GM12878 (cell line): ENCODE results near the gene PLA2G5. TPM values are rescaled to one million over a fixed set of nuclear protein-coding genes. Genes with fewer than 3 reads are reported as not detected.

Source experiments
- ATAC-seq: fragments of 200-7000 bp; cut with Tn5 transposase; 3 replicates; pipeline ENCODE4 v1.9.1; 2020; ENCODE audit warnings: mild to moderate bottlenecking, moderate library complexity
- BruUV-seq: library from RNA; stranded (reverse); fragments of 400-500 nt; replicated peaks from 2 replicates; lab custom pipeline; 2021; lab: Mats Ljungman, UMichigan
- CTCF ChIA-PET: fragments of 300-600 bp; sonication (Branson Sonifier 250); formaldehyde crosslinking; extraction: SDS; loops from one replicate; lab custom pipeline; 2021; ENCODE audit warnings: inconsistent platforms; lab: Yijun Ruan, JAX
- POLR2A ChIA-PET: fragments of 350-600 bp; formaldehyde crosslinking; extraction: SDS; loops from one replicate; lab custom pipeline; 2021; ENCODE audit warnings: inconsistent platforms; lab: Charles Lee
- RAD21 ChIA-PET: fragments of 300-600 bp; sonication (Branson Sonifier 250); formaldehyde crosslinking; loops from one replicate; lab custom pipeline; 2023; ENCODE audit warnings: antibody characterized with exemption; ENCODE audit not compliant: unreplicated experiment; lab: Charles Lee
- SMC1A ChIA-PET: fragments of 300-600 bp; sonication (Branson Sonifier 250); formaldehyde crosslinking; loops from one replicate; lab custom pipeline; 2023; ENCODE audit not compliant: unreplicated experiment, uncharacterized antibody; lab: Charles Lee
- DNase-seq: peaks from one replicate; pipeline ENCODE4 v3.0.0-alpha.2; 2011; ENCODE audit warnings: low read depth, low spot score
- FAIRE-seq: peaks from 3 replicates; lab custom pipeline; 2011; peaks lifted over from hg19 to GRCh38; lab: Jason Lieb, UNC
- H2AFZ ChIP-seq: 2 replicates; pipeline ENCODE4 v1.6.0; 2011; ENCODE audit warnings: low read depth, low read length, control low read depth; ENCODE audit not compliant: control insufficient read depth
- H3K27ac ChIP-seq: 2 replicates; pipeline ENCODE4 v1.5.1; 2011; ENCODE audit warnings: control low read depth; ENCODE audit not compliant: control insufficient read depth, insufficient read depth
- H3K27me3 ChIP-seq, 2 experiments: replicated peaks in 1 of 2; 2 replicates each; pipeline versions ENCODE4 v1.6.0 to v1.6.1; 2011; ENCODE audit warnings: low read length in 1 of 2; ENCODE audit not compliant: control insufficient read depth in 2 of 2, insufficient read depth in 2 of 2
- H3K36me3 ChIP-seq, 2 experiments: 2 replicates each; pipeline ENCODE4 v1.5.1; 2011; ENCODE audit warnings: low read length in 1 of 2; ENCODE audit not compliant: control insufficient read depth in 2 of 2, insufficient read depth in 2 of 2
- H3K4me1 ChIP-seq: 2 replicates; pipeline ENCODE4 v1.6.1; 2011; ENCODE audit warnings: mild to moderate bottlenecking, low read length, moderate library complexity, mixed read lengths; ENCODE audit not compliant: control insufficient read depth, insufficient read depth
- H3K4me2 ChIP-seq: 2 replicates; pipeline ENCODE4 v1.6.0; 2011; ENCODE audit warnings: control low read depth; ENCODE audit not compliant: control insufficient read depth, insufficient read depth
- H3K4me3 ChIP-seq: fragments of 200-600 bp; sonication (generic); 2 replicates; pipeline ENCODE4 v1.5.1; 2016
- H3K79me2 ChIP-seq: 2 replicates; pipeline ENCODE4 v1.6.0; 2011; ENCODE audit warnings: low read length; ENCODE audit not compliant: control insufficient read depth, insufficient read depth
- H3K9ac ChIP-seq: 2 replicates; pipeline ENCODE4 v1.8.0; 2011; ENCODE audit warnings: low read length, control low read depth, mixed read lengths; ENCODE audit not compliant: control insufficient read depth, insufficient read depth
- H3K9me3 ChIP-seq: replicated peaks from 3 replicates; pipeline ENCODE4 v1.5.1; 2011; ENCODE audit warnings: mild to moderate bottlenecking, low read length; ENCODE audit not compliant: control insufficient read depth, insufficient read depth
- H4K20me1 ChIP-seq: 2 replicates; pipeline ENCODE4 v1.6.0; 2011; ENCODE audit not compliant: control insufficient read depth, insufficient read depth
- ASH2L ChIP-seq: fragments of 300-600, 200-600 bp; sonication (generic); IDR thresholded peaks from 2 replicates; pipeline ENCODE4 v1.6.1; 2017; ENCODE audit warnings: low read depth, mild to moderate bottlenecking, borderline replicate concordance
- BACH1 ChIP-seq: fragments of 450-650 bp; IDR thresholded peaks from 2 replicates; pipeline ENCODE4 v1.6.1; 2017; ENCODE audit warnings: mild to moderate bottlenecking, borderline replicate concordance
- CBX5 ChIP-seq: sonication (generic); IDR thresholded peaks from 2 replicates; pipeline ENCODE4 v1.6.1; 2016; ENCODE audit warnings: low read depth, moderate library complexity, mild to moderate bottlenecking, inconsistent platforms
- FOS ChIP-seq: IDR thresholded peaks from 3 replicates; pipeline ENCODE4 v1.6.1; 2011; ENCODE audit warnings: borderline replicate concordance; ENCODE audit not compliant: insufficient read length; ENCODE audit errors: extremely low read depth
- IRF4 ChIP-seq: IDR thresholded peaks from 2 replicates; pipeline ENCODE4 v1.6.1; 2011; ENCODE audit warnings: low read depth, low read length
- MEF2A ChIP-seq: IDR thresholded peaks from 2 replicates; pipeline ENCODE4 v1.6.1; 2011; ENCODE audit warnings: low read depth, mild to moderate bottlenecking, low read length, moderate library complexity; ENCODE audit not compliant: insufficient read depth
- NFXL1 ChIP-seq: fragments of 450-650 bp; IDR thresholded peaks from 2 replicates; pipeline ENCODE4 v1.6.1; 2017; ENCODE audit warnings: antibody characterized with exemption, mild to moderate bottlenecking, borderline replicate concordance
- NR2C1 ChIP-seq: fragments of 450-650 bp; IDR thresholded peaks from 2 replicates; pipeline ENCODE4 v1.6.1; 2017; ENCODE audit warnings: antibody characterized with exemption, mild to moderate bottlenecking, moderate library complexity
- NRF1 ChIP-seq: conservative IDR thresholded peaks from 2 replicates; pipeline ENCODE4 v1.6.1; 2011; ENCODE audit warnings: mild to moderate bottlenecking, low read depth, low read length, improper control_type of control experiment
- PAX5 ChIP-seq: IDR thresholded peaks from 2 replicates; pipeline ENCODE4 v1.6.1; 2011; ENCODE audit warnings: low read depth, low read length, borderline replicate concordance
- SIN3A ChIP-seq: IDR thresholded peaks from 2 replicates; pipeline ENCODE4 v1.6.1; 2012; ENCODE audit warnings: low read depth, low read length, improper control_type of control experiment
- SUZ12 ChIP-seq: fragments of 200-600 bp; sonication (generic); IDR thresholded peaks from one replicate; pipeline ENCODE4 v1.6.1; 2018; ENCODE audit warnings: antibody characterized with exemption, mild to moderate bottlenecking; ENCODE audit not compliant: unreplicated experiment
- WGBS: methylation state at CpG from one replicate; pipeline ENCODE4 v1.1.6; 2016; ENCODE audit warnings: low lambda C conversion rate; ENCODE audit not compliant: insufficient replicate concordance, insufficient coverage; ENCODE audit errors: missing lambda C conversion rate; 5-methylcytosine and 5-hydroxymethylcytosine counted together
- in situ Hi-C: fragments of 300-500 bp; cut with MboI; formaldehyde crosslinking; loops from 9 replicates; pipeline ENCODE4 v1.14.3; 2018; ENCODE audit warnings: mixed read lengths
- intact Hi-C: fragments of 100-400 bp; cut with micrococcal nuclease; formaldehyde crosslinking; loops from one replicate; pipeline ENCODE4 v1.14.2; 2022; ENCODE audit not compliant: unreplicated experiment
- polyA plus RNA-seq, 11 experiments: library from polyadenylated mRNA; depleted of rRNA in 4 of 11; unstranded in 6 of 11; stranded (reverse) in 5 of 11; fragments of >200 nt; fragmentation: Nextera tagmentation in 4 of 11; fragmentation: Illumina TruSeq in 1 of 11; extraction: Ambion mirVana in 4 of 11; extraction: Trizol in 1 of 11; gene quantifications; 1 replicate in 1 of 11; 2 replicates in 10 of 11; pipeline versions ENCODE4 v1.2.1 to v1.2.3, GENCODE V29; 2011 to 2016; ENCODE audit warnings: inconsistent platforms in 2 of 11, missing spikeins in 2 of 11, low read depth in 1 of 11
- total RNA-seq, 4 experiments: library from RNA; depleted of rRNA in 3 of 4; stranded (reverse); fragments of >200 nt in 3 of 4; fragmentation: Illumina TruSeq in 1 of 4; extraction: Trizol in 1 of 4; gene quantifications; 2 replicates each; pipeline versions ENCODE4 v1.2.1 to v1.2.3, GENCODE V29; 2013 to 2021
- TF ChIP-seq, protein P1 (sequence below): fragments of 150-350 bp; IDR thresholded peaks from 2 replicates; pipeline ENCODE4 v1.6.1; 2016; ENCODE audit warnings: low read depth, low read length
- TF ChIP-seq, protein P2 (sequence below): fragments of 450-650 bp; IDR thresholded peaks from 2 replicates; pipeline ENCODE4 v1.6.1; 2017; ENCODE audit warnings: mild to moderate bottlenecking, moderate library complexity
- TF ChIP-seq, protein P3 (sequence below): IDR thresholded peaks from 2 replicates; pipeline ENCODE4 v1.6.1; 2012; ENCODE audit warnings: mild to moderate bottlenecking, low read depth, low read length

PLA2G5 gene
- total and polyA plus RNA-seq, 10 of the 15 experiments (the other 5 are each of a cell fraction or from before 2014, with no cell fraction given) = 0.10 to 0.19 (median 0.17) TPM; not detected in 7

DNA sequence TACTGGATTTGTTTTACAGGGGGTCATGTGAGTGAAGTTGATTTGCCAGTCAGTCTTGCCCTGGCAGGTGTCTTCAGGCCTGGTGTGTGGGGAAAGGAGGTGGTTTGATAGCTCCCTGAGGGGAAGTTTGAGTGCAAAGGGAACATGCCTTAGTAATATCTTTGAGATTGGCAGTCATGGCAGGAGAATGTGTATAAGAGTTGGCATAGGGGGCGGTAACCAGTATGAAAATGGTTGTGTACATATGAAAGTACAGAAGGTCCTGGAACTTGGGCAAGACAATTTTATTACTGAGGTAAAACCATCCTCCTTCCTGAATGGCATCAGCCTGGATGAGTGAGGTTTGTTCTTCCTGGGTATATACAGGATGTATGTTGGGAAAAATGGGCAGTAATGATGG, 37.6 kb upstream of the PLA2G5 start:
- no TSS peak for BruUV-seq
- H3K4me3 ChIP-seq = no peak overlapping the region
- no peak overlapping the region for H3K27ac ChIP-seq
- ATAC-seq = no peak
- H3K27me3 ChIP-seq = no peaks in the 10 kb centered on the region; a peak in 2 of 4 replicates
- 81% methylated on average over 1 of the region's 1 CpG for WGBS
- intact Hi-C loops = no loop called here
- no peak for DNase-seq
- H2AFZ ChIP-seq = no peak overlapping the region
- H3K9me3 ChIP-seq = no peaks in the 10 kb centered on the region; the same call in 1 of the 3 replicates
- no peaks in the 10 kb centered on the region for H4K20me1 ChIP-seq
- 0 out of 2 replicates have a peak, but pooled peaks cover under 1% of the 10 kb centered on the region for H3K4me1 ChIP-seq
- in situ Hi-C loops = no loop called here
- SMC1A ChIA-PET = no interaction called here
- POLR2A ChIA-PET = no interaction called here
- no peaks in the 10 kb centered on the region for H3K36me3 ChIP-seq
- CTCF ChIA-PET = no interaction called here
- no peak overlapping the region for H3K9ac ChIP-seq
- RAD21 ChIA-PET = no interaction called here
- H3K4me2 ChIP-seq = no peak overlapping the region
- no peaks in the 10 kb centered on the region for H3K79me2 ChIP-seq
- no peak for FAIRE-seq
- no peak for TF ChIP-seq NR2C1
- TF ChIP-seq CBX5 = no peak
- TF ChIP-seq, protein P1, sequence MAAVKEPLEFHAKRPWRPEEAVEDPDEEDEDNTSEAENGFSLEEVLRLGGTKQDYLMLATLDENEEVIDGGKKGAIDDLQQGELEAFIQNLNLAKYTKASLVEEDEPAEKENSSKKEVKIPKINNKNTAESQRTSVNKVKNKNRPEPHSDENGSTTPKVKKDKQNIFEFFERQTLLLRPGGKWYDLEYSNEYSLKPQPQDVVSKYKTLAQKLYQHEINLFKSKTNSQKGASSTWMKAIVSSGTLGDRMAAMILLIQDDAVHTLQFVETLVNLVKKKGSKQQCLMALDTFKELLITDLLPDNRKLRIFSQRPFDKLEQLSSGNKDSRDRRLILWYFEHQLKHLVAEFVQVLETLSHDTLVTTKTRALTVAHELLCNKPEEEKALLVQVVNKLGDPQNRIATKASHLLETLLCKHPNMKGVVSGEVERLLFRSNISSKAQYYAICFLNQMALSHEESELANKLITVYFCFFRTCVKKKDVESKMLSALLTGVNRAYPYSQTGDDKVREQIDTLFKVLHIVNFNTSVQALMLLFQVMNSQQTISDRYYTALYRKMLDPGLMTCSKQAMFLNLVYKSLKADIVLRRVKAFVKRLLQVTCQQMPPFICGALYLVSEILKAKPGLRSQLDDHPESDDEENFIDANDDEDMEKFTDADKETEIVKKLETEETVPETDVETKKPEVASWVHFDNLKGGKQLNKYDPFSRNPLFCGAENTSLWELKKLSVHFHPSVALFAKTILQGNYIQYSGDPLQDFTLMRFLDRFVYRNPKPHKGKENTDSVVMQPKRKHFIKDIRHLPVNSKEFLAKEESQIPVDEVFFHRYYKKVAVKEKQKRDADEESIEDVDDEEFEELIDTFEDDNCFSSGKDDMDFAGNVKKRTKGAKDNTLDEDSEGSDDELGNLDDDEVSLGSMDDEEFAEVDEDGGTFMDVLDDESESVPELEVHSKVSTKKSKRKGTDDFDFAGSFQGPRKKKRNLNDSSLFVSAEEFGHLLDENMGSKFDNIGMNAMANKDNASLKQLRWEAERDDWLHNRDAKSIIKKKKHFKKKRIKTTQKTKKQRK = no peak
- TF ChIP-seq NFXL1 = no peak
- TF ChIP-seq NRF1 = no peak
- no peak for TF ChIP-seq IRF4
- no peak for TF ChIP-seq SIN3A
- TF ChIP-seq, protein P2, sequence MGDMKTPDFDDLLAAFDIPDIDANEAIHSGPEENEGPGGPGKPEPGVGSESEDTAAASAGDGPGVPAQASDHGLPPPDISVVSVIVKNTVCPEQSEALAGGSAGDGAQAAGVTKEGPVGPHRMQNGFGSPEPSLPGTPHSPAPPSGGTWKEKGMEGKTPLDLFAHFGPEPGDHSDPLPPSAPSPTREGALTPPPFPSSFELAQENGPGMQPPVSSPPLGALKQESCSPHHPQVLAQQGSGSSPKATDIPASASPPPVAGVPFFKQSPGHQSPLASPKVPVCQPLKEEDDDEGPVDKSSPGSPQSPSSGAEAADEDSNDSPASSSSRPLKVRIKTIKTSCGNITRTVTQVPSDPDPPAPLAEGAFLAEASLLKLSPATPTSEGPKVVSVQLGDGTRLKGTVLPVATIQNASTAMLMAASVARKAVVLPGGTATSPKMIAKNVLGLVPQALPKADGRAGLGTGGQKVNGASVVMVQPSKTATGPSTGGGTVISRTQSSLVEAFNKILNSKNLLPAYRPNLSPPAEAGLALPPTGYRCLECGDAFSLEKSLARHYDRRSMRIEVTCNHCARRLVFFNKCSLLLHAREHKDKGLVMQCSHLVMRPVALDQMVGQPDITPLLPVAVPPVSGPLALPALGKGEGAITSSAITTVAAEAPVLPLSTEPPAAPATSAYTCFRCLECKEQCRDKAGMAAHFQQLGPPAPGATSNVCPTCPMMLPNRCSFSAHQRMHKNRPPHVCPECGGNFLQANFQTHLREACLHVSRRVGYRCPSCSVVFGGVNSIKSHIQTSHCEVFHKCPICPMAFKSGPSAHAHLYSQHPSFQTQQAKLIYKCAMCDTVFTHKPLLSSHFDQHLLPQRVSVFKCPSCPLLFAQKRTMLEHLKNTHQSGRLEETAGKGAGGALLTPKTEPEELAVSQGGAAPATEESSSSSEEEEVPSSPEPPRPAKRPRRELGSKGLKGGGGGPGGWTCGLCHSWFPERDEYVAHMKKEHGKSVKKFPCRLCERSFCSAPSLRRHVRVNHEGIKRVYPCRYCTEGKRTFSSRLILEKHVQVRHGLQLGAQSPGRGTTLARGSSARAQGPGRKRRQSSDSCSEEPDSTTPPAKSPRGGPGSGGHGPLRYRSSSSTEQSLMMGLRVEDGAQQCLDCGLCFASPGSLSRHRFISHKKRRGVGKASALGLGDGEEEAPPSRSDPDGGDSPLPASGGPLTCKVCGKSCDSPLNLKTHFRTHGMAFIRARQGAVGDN = no peak
- TF ChIP-seq SUZ12 = no peak
- no peak for TF ChIP-seq PAX5
- no peak for TF ChIP-seq FOS
- TF ChIP-seq BACH1 = no peak
- TF ChIP-seq, protein P3, sequence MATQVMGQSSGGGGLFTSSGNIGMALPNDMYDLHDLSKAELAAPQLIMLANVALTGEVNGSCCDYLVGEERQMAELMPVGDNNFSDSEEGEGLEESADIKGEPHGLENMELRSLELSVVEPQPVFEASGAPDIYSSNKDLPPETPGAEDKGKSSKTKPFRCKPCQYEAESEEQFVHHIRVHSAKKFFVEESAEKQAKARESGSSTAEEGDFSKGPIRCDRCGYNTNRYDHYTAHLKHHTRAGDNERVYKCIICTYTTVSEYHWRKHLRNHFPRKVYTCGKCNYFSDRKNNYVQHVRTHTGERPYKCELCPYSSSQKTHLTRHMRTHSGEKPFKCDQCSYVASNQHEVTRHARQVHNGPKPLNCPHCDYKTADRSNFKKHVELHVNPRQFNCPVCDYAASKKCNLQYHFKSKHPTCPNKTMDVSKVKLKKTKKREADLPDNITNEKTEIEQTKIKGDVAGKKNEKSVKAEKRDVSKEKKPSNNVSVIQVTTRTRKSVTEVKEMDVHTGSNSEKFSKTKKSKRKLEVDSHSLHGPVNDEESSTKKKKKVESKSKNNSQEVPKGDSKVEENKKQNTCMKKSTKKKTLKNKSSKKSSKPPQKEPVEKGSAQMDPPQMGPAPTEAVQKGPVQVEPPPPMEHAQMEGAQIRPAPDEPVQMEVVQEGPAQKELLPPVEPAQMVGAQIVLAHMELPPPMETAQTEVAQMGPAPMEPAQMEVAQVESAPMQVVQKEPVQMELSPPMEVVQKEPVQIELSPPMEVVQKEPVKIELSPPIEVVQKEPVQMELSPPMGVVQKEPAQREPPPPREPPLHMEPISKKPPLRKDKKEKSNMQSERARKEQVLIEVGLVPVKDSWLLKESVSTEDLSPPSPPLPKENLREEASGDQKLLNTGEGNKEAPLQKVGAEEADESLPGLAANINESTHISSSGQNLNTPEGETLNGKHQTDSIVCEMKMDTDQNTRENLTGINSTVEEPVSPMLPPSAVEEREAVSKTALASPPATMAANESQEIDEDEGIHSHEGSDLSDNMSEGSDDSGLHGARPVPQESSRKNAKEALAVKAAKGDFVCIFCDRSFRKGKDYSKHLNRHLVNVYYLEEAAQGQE = no peak
- no peak for TF ChIP-seq ASH2L
- TF ChIP-seq MEF2A = no peak
